Trophoblast cell (in vitro differentiated cells and primary cell): ENCODE results near the gene VAV1.
"Not testable (repeated sequence)": the region's sequence is repeated elsewhere in the genome, so short reads cannot be mapped to it uniquely, and the experiment has no call there.

Experiments
- DNase-seq, 2 donors: peaks; one replicate each; pipeline ENCODE4 v3.0.0-alpha.2; 2016
- H2AFZ ChIP-seq: 2 replicates; pipeline ENCODE4 v1.6.1; 2013; ENCODE audit warnings: low read length, moderate library complexity, mild to moderate bottlenecking; ENCODE audit not compliant: insufficient read depth, poor library complexity
- H2AK5ac ChIP-seq: 2 replicates; pipeline ENCODE4 v1.6.1; 2013; ENCODE audit warnings: mild to moderate bottlenecking, low read length
- H2BK120ac ChIP-seq: 2 replicates; pipeline ENCODE4 v1.6.1; 2013; ENCODE audit warnings: low read length, mild to moderate bottlenecking, moderate library complexity; ENCODE audit not compliant: insufficient read depth, poor library complexity
- H2BK12ac ChIP-seq: 2 replicates; pipeline ENCODE4 v1.6.1; 2013; ENCODE audit warnings: mild to moderate bottlenecking, low read length, moderate library complexity
- H2BK5ac ChIP-seq: 2 replicates; pipeline ENCODE4 v1.6.1; 2013; ENCODE audit warnings: low read length, low read depth, moderate library complexity, mild to moderate bottlenecking; ENCODE audit not compliant: poor library complexity
- H3K14ac ChIP-seq: 2 replicates; pipeline ENCODE4 v1.6.1; 2013; ENCODE audit warnings: mild to moderate bottlenecking, low read length
- H3K18ac ChIP-seq: 2 replicates; pipeline ENCODE4 v1.6.1; 2013; ENCODE audit warnings: mild to moderate bottlenecking, low read length
- H3K23ac ChIP-seq: 2 replicates; pipeline ENCODE4 v1.6.1; 2013; ENCODE audit warnings: low read length
- H3K27ac ChIP-seq: 2 replicates; pipeline ENCODE4 v1.5.1; 2013; ENCODE audit warnings: low read depth, mild to moderate bottlenecking, inconsistent platforms, low read length, moderate library complexity
- H3K27me3 ChIP-seq: 2 replicates; pipeline ENCODE4 v1.6.1; 2013; ENCODE audit warnings: inconsistent platforms, mild to moderate bottlenecking, low read length, moderate library complexity; ENCODE audit not compliant: insufficient read depth
- H3K36me3 ChIP-seq, 2 experiments: 1 replicate in 1 of 2; 2 replicates in 1 of 2; pipeline ENCODE4 v1.6.1; 2013; ENCODE audit warnings: low read length in 2 of 2, mild to moderate bottlenecking in 2 of 2, moderate library complexity in 1 of 2; ENCODE audit not compliant: insufficient read depth in 2 of 2, control insufficient read depth in 1 of 2
- H3K4ac ChIP-seq: 2 replicates; pipeline ENCODE4 v1.6.1; 2013; ENCODE audit warnings: low read depth, mild to moderate bottlenecking, low read length, moderate library complexity
- H3K4me1 ChIP-seq, 2 experiments: 1 replicate in 1 of 2; 2 replicates in 1 of 2; pipeline ENCODE4 v1.6.1; 2013; ENCODE audit warnings: low read length in 2 of 2, mild to moderate bottlenecking in 2 of 2, moderate library complexity in 1 of 2; ENCODE audit not compliant: insufficient read depth in 2 of 2, control insufficient read depth in 1 of 2
- H3K4me2 ChIP-seq: 2 replicates; pipeline ENCODE4 v1.6.1; 2013; ENCODE audit warnings: inconsistent platforms, mild to moderate bottlenecking, low read length, moderate library complexity
- H3K4me3 ChIP-seq: 2 replicates; pipeline ENCODE4 v1.5.1; 2013; ENCODE audit warnings: mild to moderate bottlenecking, low read depth, low read length, inconsistent platforms
- H3K79me1 ChIP-seq: one replicate; pipeline ENCODE4 v1.6.1; 2013; ENCODE audit warnings: low read length
- H3K79me2 ChIP-seq: 2 replicates; pipeline ENCODE4 v1.6.1; 2013; ENCODE audit warnings: low read length, mild to moderate bottlenecking; ENCODE audit not compliant: control insufficient read depth, insufficient read depth, poor library complexity
- H3K9ac ChIP-seq: 2 replicates; pipeline ENCODE4 v1.6.1; 2013; ENCODE audit warnings: mild to moderate bottlenecking, low read length
- H3K9me3 ChIP-seq: 2 replicates; pipeline ENCODE4 v1.6.1; 2013; ENCODE audit warnings: low read depth, mild to moderate bottlenecking, control low read depth, inconsistent platforms, low read length; ENCODE audit not compliant: insufficient read depth
- H4K12ac ChIP-seq: 2 replicates; pipeline ENCODE4 v1.6.1; 2013; ENCODE audit warnings: low read depth, mild to moderate bottlenecking, low read length, moderate library complexity
- H4K8ac ChIP-seq: 2 replicates; pipeline ENCODE4 v1.6.1; 2013; ENCODE audit warnings: low read depth, mild to moderate bottlenecking, low read length, moderate library complexity
- H4K91ac ChIP-seq: one replicate; pipeline ENCODE4 v1.6.1; 2013; ENCODE audit warnings: low read depth, mild to moderate bottlenecking, low read length, moderate library complexity
- WGBS: extraction: QIAGEN DNeasy Blood & Tissue Kit; methylation state at CpG from one replicate; pipeline ENCODE4 v1.1.7; 2013; ENCODE audit warnings: missing lambda C conversion rate; ENCODE audit not compliant: insufficient read length, insufficient coverage; ENCODE audit errors: extremely low coverage; 5-methylcytosine and 5-hydroxymethylcytosine counted together

The VAV1 gene

DNA sequence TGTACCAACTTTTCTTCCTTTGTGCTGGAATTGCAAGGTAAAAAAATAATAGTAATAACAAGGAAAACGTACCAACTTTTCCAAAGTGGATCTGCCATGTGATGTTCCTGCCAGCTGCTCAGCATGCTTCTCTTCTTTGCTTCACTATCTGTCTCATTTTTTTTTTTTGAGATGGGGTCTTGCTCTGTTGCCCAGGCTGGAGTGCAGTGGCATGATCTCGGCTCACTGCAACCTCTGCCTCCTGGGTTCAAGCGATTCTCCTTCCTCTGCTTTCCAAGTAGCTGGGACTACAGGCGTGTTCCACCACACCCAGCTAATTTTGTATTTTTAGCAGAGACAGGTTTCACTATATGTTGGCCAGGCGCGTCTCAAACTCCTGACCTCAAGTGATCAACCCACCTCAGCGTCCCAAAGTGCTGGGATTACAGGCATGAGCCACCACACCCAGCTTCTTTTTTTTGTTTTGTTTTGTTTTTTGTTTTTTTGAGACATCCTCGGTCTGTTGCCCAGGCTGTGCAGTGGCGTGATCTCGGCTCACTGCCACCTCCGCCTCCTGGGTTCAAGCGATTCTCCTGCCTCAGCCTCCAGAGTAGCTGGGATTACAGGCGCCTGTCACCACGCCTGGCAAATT is 27.8 kb downstream of the VAV1 start:
- H3K4me2 ChIP-seq, H3K23ac ChIP-seq, DNase-seq, H4K8ac ChIP-seq, H3K4ac ChIP-seq, H2AFZ ChIP-seq, H2AK5ac ChIP-seq, H2BK120ac ChIP-seq, H3K9me3 ChIP-seq, H3K18ac ChIP-seq, H3K36me3 ChIP-seq, H3K27me3 ChIP-seq, H2BK5ac ChIP-seq, H3K9ac ChIP-seq, H3K79me1 ChIP-seq, H3K27ac ChIP-seq, H2BK12ac ChIP-seq, H3K4me3 ChIP-seq, H3K14ac ChIP-seq, H4K91ac ChIP-seq, H4K12ac ChIP-seq, H3K79me2 ChIP-seq: not testable (repeated sequence)
- WGBS, result no CpG with 5 or more reads among the region's 14 CpGs
- peaks cover 7 to 11% of the 10 kb centered on the region in 2 experiments for H3K4me1 ChIP-seq

DNA sequence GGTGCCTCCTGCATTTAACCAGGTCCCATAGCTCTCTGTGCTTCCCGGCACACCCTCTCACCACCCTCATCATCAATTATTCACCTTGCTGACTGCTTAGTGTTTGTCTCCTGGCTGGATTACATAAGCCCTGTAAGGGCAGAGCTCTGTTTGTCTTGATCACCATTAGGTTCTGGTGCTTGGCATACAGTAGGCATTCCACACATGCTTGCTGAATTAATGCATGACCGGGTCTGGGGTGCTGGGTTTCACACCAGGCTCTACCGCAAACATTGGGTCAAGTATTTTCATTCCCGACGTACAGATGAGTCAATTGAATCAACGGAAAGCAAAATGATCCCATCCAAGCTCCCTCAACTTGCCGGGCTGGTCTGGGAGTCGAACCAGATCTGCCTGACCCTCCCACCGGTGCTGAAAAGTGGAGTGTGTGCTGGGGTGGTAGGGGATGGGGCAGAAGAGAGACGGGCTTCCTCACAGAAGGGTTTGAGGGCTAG is 28.5 kb downstream of the VAV1 start:
- no peak for DNase-seq
- Histone ChIP-seq H2AFZ (peak overlapping the region; percentile 89), H3K9ac (no peak overlapping the region), H2BK5ac (no peak overlapping the region), H3K18ac (peak overlapping the region; percentile 76), H3K79me1 (peaks cover 6% of the 10 kb centered on the region), H2BK12ac (peak overlapping the region; percentile 51), H3K36me3 (no peaks in the 10 kb centered on the region), H3K4me3 (no peak overlapping the region), H3K4me1 (peaks cover 7 to 11% of the 10 kb centered on the region in 2 experiments), H3K14ac (peak overlapping the region; percentile 73), H4K91ac (peak overlapping the region; percentile 69), H3K9me3 (peaks cover 4% of the 10 kb centered on the region), H3K27ac (no peak overlapping the region), H4K8ac (peak overlapping the region; percentile 93), H3K23ac (no peak overlapping the region), H2AK5ac (no peak overlapping the region), H3K27me3 (no peaks in the 10 kb centered on the region), H2BK120ac (peak overlapping the region; percentile 36), H3K4ac (peak overlapping the region; percentile 50), H4K12ac (peak overlapping the region; percentile 47), H3K4me2 (peak overlapping the region; percentile 32), H3K79me2 (no peaks in the 10 kb centered on the region)
- no CpG with 5 or more reads among the region's 10 CpGs for WGBS

- Histone ChIP-seq H3K9me3 (peaks cover 4% of the 10 kb centered on the region), H2BK120ac (peak overlapping the region; percentile 36)
- WGBS, result no CpG with 5 or more reads among the region's 19 CpGs
Observed at GRCh38 chr19:6801485-6802086, 29.1 kb downstream of the VAV1 start.

DNA sequence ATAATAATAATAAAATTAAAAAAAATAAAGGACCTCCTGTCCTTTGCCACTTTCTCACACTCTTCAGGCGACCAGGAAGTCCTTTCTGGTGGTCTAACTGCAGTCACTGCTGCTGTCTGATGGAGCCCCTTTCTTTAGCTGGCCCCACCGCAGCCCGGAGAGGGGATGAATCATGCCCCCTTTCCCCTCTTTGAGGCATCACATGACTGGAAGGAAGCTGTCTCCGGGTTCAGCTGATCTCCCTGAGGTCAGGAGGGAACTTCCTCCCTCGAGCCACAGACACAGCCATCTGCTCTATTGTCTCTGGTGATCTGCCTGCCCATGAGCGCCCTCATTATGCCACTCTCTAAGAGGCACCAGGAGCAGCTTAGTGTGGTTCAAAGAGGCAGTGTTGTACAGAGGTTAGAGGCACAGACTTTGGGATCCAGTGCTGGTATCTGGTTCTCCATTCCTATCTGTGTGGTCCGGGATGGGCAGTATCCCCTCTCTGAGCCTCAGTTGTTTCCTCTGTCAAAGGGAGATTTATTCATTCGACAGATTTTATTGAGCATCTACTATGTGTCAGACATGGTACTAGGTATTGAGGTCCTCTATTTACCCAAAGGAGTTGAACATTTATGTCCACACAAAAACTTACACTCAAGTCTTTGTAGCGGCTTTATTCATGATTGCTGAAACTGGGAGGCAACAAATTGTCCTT is 30.0 kb downstream of the VAV1 start:
- Histone ChIP-seq H3K4ac (no peak overlapping the region), H4K8ac (no peak overlapping the region), H3K27ac (no peak overlapping the region), H3K27me3 (no peaks in the 10 kb centered on the region), H3K14ac (no peak overlapping the region), H3K23ac (no peak overlapping the region), H3K4me1 (peaks cover 7 to 11% of the 10 kb centered on the region in 2 experiments), H3K9ac (no peak overlapping the region), H2AK5ac (no peak overlapping the region), H3K79me2 (no peaks in the 10 kb centered on the region), H4K91ac (no peak overlapping the region), H3K9me3 (peaks cover 6% of the 10 kb centered on the region), H3K4me3 (no peak overlapping the region), H3K18ac (no peak overlapping the region), H2BK5ac (no peak overlapping the region), H2AFZ (no peak overlapping the region), H3K36me3 (no peaks in the 10 kb centered on the region), H4K12ac (no peak overlapping the region), H3K4me2 (no peak overlapping the region), H3K79me1 (peaks cover 6% of the 10 kb centered on the region), H2BK12ac (peak overlapping the region; percentile 25), H2BK120ac (no peak overlapping the region)
- WGBS, result no CpG with 5 or more reads among the region's 9 CpGs
- peak; percentile 37 to 50 for DNase-seq

More at GRCh38 chr19:6801485-6802086, 29.1 kb downstream of the VAV1 start:
- Histone ChIP-seq H3K9ac (no peak overlapping the region), H3K27me3 (no peaks in the 10 kb centered on the region), H4K91ac (peak overlapping the region; percentile 69), H3K36me3 (no peaks in the 10 kb centered on the region), H3K4me3 (no peak overlapping the region), H3K4ac (peak overlapping the region; percentile 50), H4K12ac (peak overlapping the region; percentile 47), H3K18ac (peak overlapping the region; percentile 76), H2AK5ac (no peak overlapping the region), H3K23ac (no peak overlapping the region), H3K14ac (peak overlapping the region; percentile 88), H3K79me2 (no peaks in the 10 kb centered on the region), H3K79me1 (peaks cover 6% of the 10 kb centered on the region), H3K4me2 (peak overlapping the region; percentile 32), H2AFZ (peak overlapping the region; percentile 89), H4K8ac (peak overlapping the region; percentile 93), H2BK5ac (no peak overlapping the region), H2BK12ac (peak overlapping the region; percentile 51), H3K4me1 (peaks cover 7 to 11% of the 10 kb centered on the region in 2 experiments), H3K27ac (no peak overlapping the region)
- DNase-seq, result peak; percentile 11 to 33
